Measurements from ENCODE around the gene DPH1. TPM values are rescaled to one million over a fixed set of nuclear protein-coding genes. Genes with fewer than 3 reads are reported as not detected.

Gene DPH1
- total RNA-seq, 5 donors from 2014 or later (not counting 1 experiment from before 2014, with no cell fraction given): 84.6 to 116 (median 94.2) TPM

DNA sequence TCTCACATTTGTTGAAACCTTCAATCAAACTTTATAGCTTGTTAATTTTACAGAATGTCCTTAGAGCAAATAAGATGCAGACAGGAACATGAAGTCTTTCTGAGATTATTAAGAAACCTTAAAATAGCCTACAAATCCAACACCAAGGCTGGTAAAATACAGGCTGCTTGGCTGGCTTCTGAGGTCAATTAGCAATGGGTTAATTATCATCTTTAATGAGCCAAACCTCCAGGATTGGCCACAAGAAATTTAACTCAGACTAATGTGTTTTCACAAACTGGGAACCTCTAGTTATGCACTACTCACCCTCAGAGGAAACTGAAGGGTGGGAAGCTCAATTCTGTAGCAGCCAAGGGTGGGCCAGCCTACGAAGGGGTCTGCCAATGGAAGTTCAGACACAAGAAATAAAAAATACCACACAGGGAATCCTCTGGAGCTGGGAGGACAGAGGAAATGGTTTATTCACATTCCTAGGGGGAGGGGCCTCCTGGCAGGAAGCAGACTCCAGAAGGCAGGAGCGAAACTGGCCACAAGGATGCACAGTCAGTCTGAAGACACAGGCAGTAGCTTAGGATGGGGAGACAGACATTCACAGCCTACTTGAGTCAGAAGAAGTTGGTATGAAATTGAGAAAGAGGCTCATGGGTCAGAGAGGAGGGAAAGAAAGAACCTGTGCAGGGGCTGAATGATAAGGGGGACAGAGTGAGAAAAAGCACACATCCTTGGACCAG lies 61.0 kb downstream of the DPH1 start:
- ChIA-PET CTCF (no interaction called here), POLR2A (interaction anchor here (0.5 to 0.6 kb wide), 2 partner anchors 22 to 991 kb away, joined by 3 to 4 read pairs; no protein-coding TSS in a partner anchor)
- Mint-ChIP-seq H3K27ac (peak overlapping the region; percentile 96 to 97), H3K9me3 (no peaks in the 10 kb centered on the region), H3K27me3 (no peaks in the 10 kb centered on the region), H3K4me1 (peaks cover 58 to 65% (median 59%) of the 10 kb centered on the region in 3 donors), H3K4me3 (peak overlapping the region; percentile 90 to 98 (median 91)), H3K36me3 (peaks cover 12% of the 10 kb centered on the region)
- 86% methylated on average over 1 of the region's 2 CpGs for whole genome bisulfite sequencing (ENCODE audit: insufficient coverage)
- ATAC-seq (replicated peaks in 1 of 4) (no peak), DNase-seq (no peak)
- Histone ChIP-seq H3K9me3 (no peaks in the 10 kb centered on the region), H3K4me1 (ENCODE audit: control insufficient read depth in 1 of 2, extremely low read depth in 1 of 2, insufficient read depth in 2 of 2, low read length in 2 of 2) (peaks cover 35 to 43% of the 10 kb centered on the region in 2 experiments), H3K36me3 (ENCODE audit: control insufficient read depth in 2 of 2, extremely low read depth in 1 of 2, insufficient read depth in 1 of 2, low read length in 1 of 2) (peaks cover 7 to 8% of the 10 kb centered on the region in 2 donors), H3K27me3 (replicated peaks in 1 of 2; ENCODE audit: control insufficient read depth in 2 of 2, extremely low read depth in 1 of 2, insufficient read depth in 2 of 2, low read length in 1 of 2) (no peaks in the 10 kb centered on the region), H3K4me3 (ENCODE audit: control insufficient read depth in 1 of 2, extremely low read depth in 1 of 2, low read length in 1 of 2) (no peak overlapping the region), H3K27ac (ENCODE audit: low read length) (peak overlapping the region; percentile 77)

- peak overlapping the region; percentile 11 to 44 for H3K27ac Mint-ChIP-seq
- no peaks in the 10 kb centered on the region for H3K9me3 Mint-ChIP-seq
- peaks cover 50 to 58% (median 52%) of the 10 kb centered on the region in 3 donors for H3K4me1 Mint-ChIP-seq
- H3K36me3 ChIP-seq (ENCODE audit: control insufficient read depth in 2 of 2, extremely low read depth in 1 of 2, insufficient read depth in 1 of 2, low read length in 1 of 2): peaks cover 4 to 8% of the 10 kb centered on the region in 2 donors
- peaks cover 29 to 37% of the 10 kb centered on the region in 2 experiments for H3K4me1 ChIP-seq (ENCODE audit: control insufficient read depth in 1 of 2, extremely low read depth in 1 of 2, insufficient read depth in 2 of 2, low read length in 2 of 2)
- POLR2A ChIA-PET: interaction anchor here in 1 of 2 donors (0.6 kb wide), 1 partner anchor 322 kb away, joined by 5 read pairs; no protein-coding TSS in a partner anchor
- no peaks in the 10 kb centered on the region for H3K9me3 ChIP-seq
- peak overlapping the region in 1 of 3 donors; percentile 9 for H3K4me3 Mint-ChIP-seq
- CTCF ChIA-PET: interaction anchor here in 1 of 2 donors (0.6 kb wide), 1 partner anchor 26 kb away, joined by 3 read pairs; no protein-coding TSS in a partner anchor
- DNase-seq (no peak), ATAC-seq (replicated peaks in 1 of 4) (no peak)
- H3K4me3 ChIP-seq (ENCODE audit: control insufficient read depth in 1 of 2, extremely low read depth in 1 of 2, low read length in 1 of 2): no peak overlapping the region
- no peaks in the 10 kb centered on the region for H3K27me3 Mint-ChIP-seq
- WGBS (ENCODE audit: insufficient coverage): 96% methylated on average over 4 of the region's 4 CpGs
- no peak overlapping the region for H3K27ac ChIP-seq (ENCODE audit: low read length)
- peaks cover 5% of the 10 kb centered on the region for H3K36me3 Mint-ChIP-seq
- no peaks in the 10 kb centered on the region for H3K27me3 ChIP-seq (replicated peaks in 1 of 2; ENCODE audit: control insufficient read depth in 2 of 2, extremely low read depth in 1 of 2, insufficient read depth in 2 of 2, low read length in 1 of 2)
These were observed 62.3 kb downstream of the DPH1 start for GRCh38 chr17:2092253-2092652.

- ChIA-PET CTCF (interaction anchor here in 1 of 2 donors (0.7 kb wide), 1 partner anchor 44 kb away, joined by 3 read pairs; no protein-coding TSS in a partner anchor), POLR2A (no interaction called here)
- no peak overlapping the region for H3K4me3 Mint-ChIP-seq
These were observed 63.4 kb downstream of the DPH1 start for GRCh38 chr17:2093349-2093748.

More at GRCh38 chr17:2093349-2093748, 63.4 kb downstream of the DPH1 start:
- ATAC-seq (replicated peaks in 1 of 4) (no peak), DNase-seq (no peak)
- Histone ChIP-seq H3K27ac (ENCODE audit: low read length) (no peak overlapping the region), H3K4me1 (ENCODE audit: control insufficient read depth in 1 of 2, extremely low read depth in 1 of 2, insufficient read depth in 2 of 2, low read length in 2 of 2) (peaks cover 18 to 26% of the 10 kb centered on the region in 2 experiments), H3K4me3 (ENCODE audit: control insufficient read depth in 1 of 2, extremely low read depth in 1 of 2, low read length in 1 of 2) (no peak overlapping the region), H3K36me3 (ENCODE audit: control insufficient read depth in 2 of 2, extremely low read depth in 1 of 2, insufficient read depth in 1 of 2, low read length in 1 of 2) (peaks cover 4 to 8% of the 10 kb centered on the region in 2 donors), H3K27me3 (replicated peaks in 1 of 2; ENCODE audit: control insufficient read depth in 2 of 2, extremely low read depth in 1 of 2, insufficient read depth in 2 of 2, low read length in 1 of 2) (no peaks in the 10 kb centered on the region), H3K9me3 (no peaks in the 10 kb centered on the region)
- peaks cover 12% of the 10 kb centered on the region for H3K36me3 Mint-ChIP-seq
- no peaks in the 10 kb centered on the region for H3K27me3 Mint-ChIP-seq
- peaks cover 41 to 52% (median 42%) of the 10 kb centered on the region in 3 donors for H3K4me1 Mint-ChIP-seq
- 100% methylated on average over 2 of the region's 5 CpGs for WGBS (ENCODE audit: insufficient coverage)
- no peaks in the 10 kb centered on the region for H3K9me3 Mint-ChIP-seq
- no peak overlapping the region for H3K27ac Mint-ChIP-seq

Other genes with a start within 250 kb of the DPH1 start
- 10 to 100 TPM; 24.4 to 42.7 (median 38.5) TPM for gene SMYD4, start 200.3 kb upstream of the DPH1 start, total RNA-seq
- gene RPA1, start 200.1 kb upstream of the DPH1 start, total RNA-seq: 100 to 1,000 TPM in 3 of 5 donors, 10 to 100 TPM in 2; 78.9 to 124 (median 107) TPM
- 1 to 10 TPM in 2 of 5 donors, under 1 TPM in 3; 0.43 to 1.1 (median 0.63) TPM for gene RTN4RL1, start 4.8 kb upstream of the DPH1 start, total RNA-seq
- gene OVCA2, start 11.9 kb downstream of the DPH1 start, total RNA-seq: 10 to 100 TPM; 31.0 to 36.8 (median 31.8) TPM
- gene HIC1, start 24.9 kb downstream of the DPH1 start, total RNA-seq: 10 to 100 TPM in 1 of 5 donors, 1 to 10 TPM in 4; 3.2 to 12.3 (median 8.4) TPM